Measurements from ENCODE around the gene CDK5. TPM values are rescaled to one million over a fixed set of nuclear protein-coding genes. Genes with fewer than 3 reads are reported as not detected.
A peak's percentile ranks its signal among the peaks of the same experiment; 100 is the strongest.

The CDK5 gene
- polyA plus RNA-seq: 1 to 10 TPM; 5.9 to 9.1 (median 7.8) TPM

DNA sequence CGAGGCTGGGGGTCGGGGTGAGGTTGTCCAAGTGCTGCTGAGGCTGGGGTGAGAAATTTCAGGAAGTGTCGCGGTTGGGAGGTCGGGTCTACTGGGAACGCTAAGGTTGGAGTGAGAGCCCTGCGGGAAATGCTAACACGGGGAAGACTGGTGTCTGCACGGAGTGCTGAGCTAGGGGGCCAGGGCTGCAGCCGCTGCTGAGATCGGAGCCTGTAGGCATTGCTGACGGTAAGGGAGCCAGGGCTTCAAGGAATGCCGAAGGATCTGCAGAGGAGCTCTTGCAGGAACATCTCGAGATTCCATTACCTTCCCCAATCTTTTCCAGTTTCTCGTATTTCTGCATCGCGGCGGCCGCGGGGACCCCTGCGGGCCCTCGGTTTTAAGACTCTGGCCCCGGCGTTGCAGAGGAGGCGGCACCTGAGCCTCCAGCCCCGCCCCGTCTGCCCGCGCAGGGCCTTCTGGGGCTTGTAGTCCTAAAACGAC, at the start of gene CDK5:
CDK5 (minus strand) TSS at position 392 of the 483 bp plus-strand sequence; CDS start at position 343, 49 bp downstream.
- H3K27ac ChIP-seq (ENCODE audit: low read depth, low read length): peak within 1 kb of the TSS; percentile 63
- 0% methylated on average over 30 of the region's 30 CpGs for WGBS, 3 donors

DNA sequence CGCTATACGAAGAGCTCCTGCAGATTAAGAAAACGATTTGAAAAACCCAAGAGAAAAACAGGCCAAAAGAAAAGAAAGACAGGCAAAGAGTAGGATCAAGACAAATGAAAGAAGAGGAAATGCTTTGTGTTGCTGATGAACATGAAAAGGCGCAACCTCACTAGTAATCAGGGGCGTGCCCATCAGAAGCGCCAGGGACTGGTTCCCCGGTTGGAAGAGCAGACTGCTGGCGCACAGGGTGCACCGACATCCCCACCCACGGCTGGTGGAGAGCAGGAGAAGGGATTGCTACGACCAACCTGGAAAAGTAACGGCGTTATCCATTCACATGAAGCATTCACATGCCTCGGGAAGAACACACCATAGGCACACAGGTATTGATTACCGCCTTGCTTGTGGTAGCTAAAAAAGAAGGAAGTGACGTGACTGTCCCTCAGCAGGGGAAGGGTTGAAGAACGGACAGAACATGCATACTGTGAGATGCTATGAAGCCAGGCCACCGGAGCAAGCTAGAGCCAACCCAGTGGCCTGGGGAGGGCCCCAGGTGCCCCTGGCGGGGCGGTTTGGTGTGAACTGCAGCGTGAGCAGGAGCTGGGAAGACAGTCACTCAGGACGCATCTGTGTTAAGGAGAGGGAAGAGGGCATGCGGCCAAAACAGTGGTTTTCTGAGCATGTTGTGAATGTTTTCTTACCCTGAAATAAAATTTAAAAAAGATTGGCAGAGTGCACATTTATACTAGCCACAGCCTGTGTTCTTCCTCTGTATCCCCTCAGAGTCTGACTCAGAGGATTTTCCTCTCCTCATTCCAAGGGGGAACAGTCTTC, 46.9 kb upstream of the CDK5 start:
- WGBS, 3 donors: 69 to 77% (median 70%) methylated on average over 23 of the region's 23 CpGs
- no peak overlapping the region for H3K27ac ChIP-seq (ENCODE audit: low read depth, low read length)

DNA sequence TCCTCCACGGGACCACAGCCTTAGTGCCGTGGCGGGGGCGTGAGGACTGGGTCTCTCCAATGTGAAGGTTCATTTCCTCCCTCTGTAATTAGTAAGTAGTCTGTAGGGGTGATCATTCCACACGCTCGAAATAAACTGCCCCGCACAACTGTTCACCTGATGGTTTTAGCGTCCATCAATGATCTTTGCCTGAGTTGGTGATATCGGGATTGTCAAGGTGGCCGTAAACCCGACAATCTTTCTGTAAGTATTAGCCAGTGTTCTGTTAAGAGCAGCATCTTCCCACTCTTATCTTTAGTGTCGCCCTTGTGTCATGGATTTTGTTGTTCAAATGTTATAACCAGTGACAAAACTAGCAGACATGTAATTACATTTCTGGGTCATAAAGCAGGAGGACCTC, 46.3 kb upstream of the CDK5 start:
- H3K27ac ChIP-seq (ENCODE audit: low read depth, low read length): no peak overlapping the region
- 78 to 92% (median 87%) methylated on average over 12 of the region's 12 CpGs for WGBS, 3 donors

- H3K27ac ChIP-seq (ENCODE audit: low read depth, low read length): no peak overlapping the region
- WGBS, 3 donors: 70 to 84% (median 78%) methylated on average over 3 of the region's 3 CpGs
Observed at GRCh38 chr7:151102991-151103390, 45.3 kb upstream of the CDK5 start.

DNA sequence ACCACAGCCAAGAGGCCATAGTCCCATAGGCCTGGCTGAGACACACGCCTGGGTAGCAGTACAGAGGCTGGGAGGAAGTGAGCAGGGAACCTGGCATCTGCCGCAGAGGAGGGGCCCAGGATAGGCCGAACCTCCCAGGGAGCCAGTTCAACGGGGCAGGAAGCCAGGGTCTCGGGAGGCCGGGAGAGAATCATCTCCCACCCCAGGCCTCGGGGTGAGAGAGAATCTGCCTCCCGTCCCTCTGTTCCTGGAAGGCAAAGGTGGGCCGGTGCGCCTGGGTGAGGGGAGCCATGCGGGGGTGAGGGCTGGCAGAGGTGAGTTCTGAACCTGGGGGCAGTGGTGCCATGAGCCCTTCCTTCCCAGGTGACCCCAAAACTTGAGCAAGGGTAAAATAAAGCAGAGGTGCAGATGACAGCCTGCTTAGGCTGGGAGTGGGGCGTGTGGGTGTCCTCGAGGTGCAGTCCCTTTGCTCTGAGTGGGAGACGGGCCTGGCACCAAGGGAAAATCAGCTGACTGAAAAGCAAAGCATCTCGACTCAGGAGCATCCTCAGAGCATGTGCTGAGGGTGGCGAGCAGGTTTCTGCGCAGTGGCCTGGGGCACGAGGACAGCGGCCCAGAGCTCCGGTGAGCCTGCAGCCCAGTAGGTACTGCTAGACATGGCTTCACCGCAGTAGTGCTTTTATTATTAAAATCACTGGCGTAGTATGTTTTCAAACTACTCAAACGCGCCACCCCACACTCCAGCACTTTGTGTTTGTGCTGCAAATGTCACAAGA, 44.1 kb upstream of the CDK5 start:
- 77 to 80% (median 78%) methylated on average over 24 of the region's 24 CpGs for WGBS, 3 donors
- no peak overlapping the region for H3K27ac ChIP-seq (ENCODE audit: low read depth, low read length)

GRCh38 chr7:151100921-151101320, 43.2 kb upstream of the CDK5 start:
- H3K27ac ChIP-seq (ENCODE audit: low read depth, low read length): no peak overlapping the region
- WGBS, 3 donors: 84 to 91% (median 87%) methylated on average over 10 of the region's 10 CpGs

GRCh38 chr7:151099486-151100211, 42.0 kb upstream of the CDK5 start:
- H3K27ac ChIP-seq (ENCODE audit: low read depth, low read length): no peak overlapping the region
- 68 to 74% (median 70%) methylated on average over 20 of the region's 20 CpGs for WGBS, 3 donors

GRCh38 chr7:151095828-151096475, 38.3 kb upstream of the CDK5 start:
- 80 to 87% (median 83%) methylated on average over 17 of the region's 17 CpGs for WGBS, 3 donors
- H3K27ac ChIP-seq (ENCODE audit: low read depth, low read length): no peak overlapping the region

- H3K27ac ChIP-seq (ENCODE audit: low read depth, low read length): no peak overlapping the region
- WGBS, 3 donors: 67 to 73% (median 72%) methylated on average over 10 of the region's 10 CpGs
Observed at GRCh38 chr7:151095123-151095797, 37.6 kb upstream of the CDK5 start.

GRCh38 chr7:151094675-151095074, 37.0 kb upstream of the CDK5 start:
- H3K27ac ChIP-seq (ENCODE audit: low read depth, low read length): no peak overlapping the region
- 66 to 83% (median 68%) methylated on average over 5 of the region's 5 CpGs for WGBS, 3 donors

DNA sequence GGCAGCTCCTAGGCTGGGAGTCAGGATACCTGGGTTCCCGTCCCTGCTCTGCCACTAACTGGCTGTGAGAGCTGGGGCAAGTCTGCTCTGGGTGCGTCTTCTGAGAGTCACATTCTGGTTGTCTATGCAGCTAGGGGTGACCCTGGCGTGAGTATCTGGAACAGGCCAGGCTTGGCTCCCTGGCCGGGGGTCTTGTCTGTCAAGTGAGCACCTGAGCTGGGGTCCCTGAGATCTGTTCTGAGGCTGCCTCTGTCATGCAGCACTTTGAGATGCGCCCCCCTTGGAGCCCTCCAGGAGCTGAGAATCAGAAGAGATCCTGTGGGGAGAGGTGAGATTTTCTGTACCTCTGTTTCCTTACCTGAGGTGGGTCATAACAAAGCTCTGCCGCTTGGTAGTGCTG, 36.1 kb upstream of the CDK5 start:
- no peak overlapping the region for H3K27ac ChIP-seq (ENCODE audit: low read depth, low read length)
- 84 to 97% (median 91%) methylated on average over 6 of the region's 6 CpGs for WGBS, 3 donors

- whole genome bisulfite sequencing, 3 donors: 90 to 92% (median 92%) methylated on average over 14 of the region's 14 CpGs
Observed at GRCh38 chr7:151091988-151092387, 34.3 kb upstream of the CDK5 start.

GRCh38 chr7:151091431-151091830, 33.7 kb upstream of the CDK5 start:
- no peak overlapping the region for H3K27ac ChIP-seq (ENCODE audit: low read depth, low read length)
- 29 to 58% (median 52%) methylated on average over 6 of the region's 6 CpGs for WGBS, 3 donors

More at GRCh38 chr7:151091988-151092387, 34.3 kb upstream of the CDK5 start:
- H3K27ac ChIP-seq (ENCODE audit: low read depth, low read length): no peak overlapping the region

- no peak overlapping the region for H3K27ac ChIP-seq (ENCODE audit: low read depth, low read length)
- WGBS, 3 donors: 81 to 85% (median 82%) methylated on average over 7 of the region's 7 CpGs
Observed at GRCh38 chr7:151091003-151091402, 33.3 kb upstream of the CDK5 start.

GRCh38 chr7:151089893-151090730, 32.4 kb upstream of the CDK5 start:
- 44 to 72% (median 70%) methylated on average over 22 of the region's 22 CpGs for WGBS, 3 donors

DNA sequence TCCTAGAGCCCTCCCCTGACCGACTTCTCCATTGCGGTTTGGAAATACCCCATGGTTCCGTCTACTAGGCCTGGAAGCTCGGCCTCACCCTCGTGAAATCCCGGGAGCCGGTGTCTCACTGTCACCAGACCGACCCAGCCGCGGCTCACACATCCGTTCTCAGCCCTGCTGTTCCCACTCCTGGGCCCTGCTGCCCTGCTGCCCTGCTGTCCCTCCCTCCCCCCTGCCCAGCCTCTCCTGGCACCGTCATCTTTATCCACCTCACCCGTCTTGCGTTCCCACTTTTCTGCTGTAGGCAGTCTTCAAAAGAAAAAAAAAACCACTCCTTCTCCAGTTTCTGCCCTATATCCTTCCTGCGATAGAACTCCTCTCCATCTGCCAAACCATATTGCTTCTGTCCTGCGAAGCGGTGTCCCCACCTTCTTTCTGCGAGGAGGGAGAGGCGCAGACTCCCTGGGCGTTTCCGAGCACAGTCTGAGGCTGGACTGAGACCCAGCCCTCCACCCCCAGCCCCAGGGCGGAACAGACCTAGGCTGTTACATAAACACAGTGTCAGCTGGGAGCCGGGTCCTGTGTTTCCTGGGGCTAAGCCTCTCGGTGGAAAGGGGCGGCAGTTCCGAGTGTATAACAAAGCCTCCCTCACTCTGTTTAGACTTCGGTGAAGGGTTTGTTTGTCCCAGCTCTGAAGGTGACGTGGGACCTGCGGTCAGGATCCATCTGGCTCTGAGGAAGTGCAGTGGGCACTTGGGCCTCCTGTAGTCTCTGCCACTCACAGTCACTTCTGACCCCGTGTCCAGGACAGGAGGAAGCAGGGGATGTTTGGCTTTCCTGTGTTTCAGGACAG, 31.4 kb upstream of the CDK5 start:
- H3K27ac ChIP-seq (ENCODE audit: low read depth, low read length): peak overlapping the region; percentile 36
- WGBS, 3 donors: 10 to 17% (median 16%) methylated on average over 30 of the region's 30 CpGs

More at GRCh38 chr7:151089893-151090730, 32.4 kb upstream of the CDK5 start:
- no peak overlapping the region for H3K27ac ChIP-seq (ENCODE audit: low read depth, low read length)
